Measurements from ENCODE around the gene NRSN2. TPM values are rescaled to one million over a fixed set of nuclear protein-coding genes. Genes with fewer than 3 reads are reported as not detected.
"Not testable (repeated sequence)": the region's sequence is repeated elsewhere in the genome, so short reads cannot be mapped to it uniquely, and the experiment has no call there.

Gene NRSN2
- total RNA-seq, 6 donors from 2014 or later = 13.6 to 30.8 (median 25.6) TPM

- H3K27me3 ChIP-seq = no peaks in the 10 kb centered on the region
- ATAC-seq (ENCODE audit: low FRiP score in 2 of 2) (no peak), DNase-seq (no peak)
- H3K36me3 ChIP-seq = peaks cover 0 to 17% (median 10%) of the 10 kb centered on the region in 4 donors
- TF ChIP-seq POLR2A (IDR thresholded peaks at IDR 0.05) (no peak), EP300 (IDR thresholded peaks at IDR 0.05) (no peak), POLR2AphosphoS5 (IDR thresholded peaks at IDR 0.05) (no peak)
- TF ChIP-seq, protein P1, sequence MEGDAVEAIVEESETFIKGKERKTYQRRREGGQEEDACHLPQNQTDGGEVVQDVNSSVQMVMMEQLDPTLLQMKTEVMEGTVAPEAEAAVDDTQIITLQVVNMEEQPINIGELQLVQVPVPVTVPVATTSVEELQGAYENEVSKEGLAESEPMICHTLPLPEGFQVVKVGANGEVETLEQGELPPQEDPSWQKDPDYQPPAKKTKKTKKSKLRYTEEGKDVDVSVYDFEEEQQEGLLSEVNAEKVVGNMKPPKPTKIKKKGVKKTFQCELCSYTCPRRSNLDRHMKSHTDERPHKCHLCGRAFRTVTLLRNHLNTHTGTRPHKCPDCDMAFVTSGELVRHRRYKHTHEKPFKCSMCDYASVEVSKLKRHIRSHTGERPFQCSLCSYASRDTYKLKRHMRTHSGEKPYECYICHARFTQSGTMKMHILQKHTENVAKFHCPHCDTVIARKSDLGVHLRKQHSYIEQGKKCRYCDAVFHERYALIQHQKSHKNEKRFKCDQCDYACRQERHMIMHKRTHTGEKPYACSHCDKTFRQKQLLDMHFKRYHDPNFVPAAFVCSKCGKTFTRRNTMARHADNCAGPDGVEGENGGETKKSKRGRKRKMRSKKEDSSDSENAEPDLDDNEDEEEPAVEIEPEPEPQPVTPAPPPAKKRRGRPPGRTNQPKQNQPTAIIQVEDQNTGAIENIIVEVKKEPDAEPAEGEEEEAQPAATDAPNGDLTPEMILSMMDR (IDR thresholded peaks at IDR 0.05) = no peak
- H3K27ac ChIP-seq = no peak overlapping the region
- no peak overlapping the region for H3K4me3 ChIP-seq
- H3K9me3 ChIP-seq = no peaks in the 10 kb centered on the region
- 78 to 82% methylated on average over 5 of the region's 5 CpGs for WGBS, 2 donors
- peaks cover 5 to 25% (median 8%) of the 10 kb centered on the region in 4 donors for H3K4me1 ChIP-seq
Measured at GRCh38 chr20:383889-384288, 37.0 kb downstream of the NRSN2 start.

DNA sequence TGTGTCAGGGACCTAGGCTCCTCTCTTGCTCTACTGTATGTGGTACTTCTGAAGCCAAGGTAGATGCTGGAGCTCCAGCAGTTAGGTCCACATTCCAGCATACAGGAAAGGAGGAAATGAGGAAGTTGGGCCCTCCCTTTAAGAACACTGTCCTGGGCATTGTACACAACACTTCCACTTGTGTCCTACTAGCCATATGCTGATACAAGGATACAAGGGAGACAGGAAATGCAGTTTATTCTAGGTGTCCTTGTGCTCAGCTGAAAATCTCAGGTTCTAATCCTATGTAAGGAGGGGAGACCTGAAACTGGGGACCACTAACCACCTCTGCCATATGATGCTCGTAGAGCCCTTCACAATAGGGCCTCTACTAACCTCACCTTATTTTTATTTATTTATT is 37.8 kb downstream of the NRSN2 start:
- no peak overlapping the region for H3K4me3 ChIP-seq
- H3K27ac ChIP-seq = no peak overlapping the region
- peaks cover 5 to 25% (median 8%) of the 10 kb centered on the region in 4 donors for H3K4me1 ChIP-seq
- no peaks in the 10 kb centered on the region for H3K27me3 ChIP-seq
- WGBS, 2 donors = 95% methylated on average over 1 of the region's 1 CpG
- ATAC-seq (ENCODE audit: low FRiP score in 2 of 2) = no peak
- H3K9me3 ChIP-seq = no peaks in the 10 kb centered on the region
- H3K36me3 ChIP-seq = peaks cover 0 to 25% (median 18%) of the 10 kb centered on the region in 4 donors
- no peak for DNase-seq
- TF ChIP-seq EP300 (IDR thresholded peaks at IDR 0.05) = no peak
- no peak for TF ChIP-seq POLR2A (IDR thresholded peaks at IDR 0.05)
- TF ChIP-seq POLR2AphosphoS5 (IDR thresholded peaks at IDR 0.05) = no peak
- TF ChIP-seq, protein P1 (IDR thresholded peaks at IDR 0.05) = no peak

DNA sequence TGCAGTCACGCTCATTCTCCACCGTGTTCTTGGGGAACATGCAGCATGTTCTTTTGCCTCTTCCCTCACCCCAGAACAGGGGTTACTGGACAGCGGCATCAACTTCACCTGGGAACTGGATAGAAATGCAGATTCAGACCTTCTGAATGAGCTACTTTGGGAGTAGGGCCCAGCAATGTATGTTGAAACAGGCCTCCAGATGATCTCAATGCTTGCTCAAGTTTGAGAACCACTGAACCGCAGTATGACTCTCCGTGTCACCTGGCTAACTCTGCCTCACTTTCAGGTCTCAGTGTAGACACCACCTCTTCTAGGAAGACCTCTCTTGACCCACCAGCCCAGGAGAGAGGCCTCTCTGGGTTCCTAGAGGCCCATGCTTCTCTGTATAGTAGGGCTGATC is 38.5 kb downstream of the NRSN2 start:
- ATAC-seq (ENCODE audit: low FRiP score in 2 of 2) (no peak), DNase-seq (no peak)
- WGBS, 2 donors = 100% methylated on average over 5 of the region's 5 CpGs
- Histone ChIP-seq H3K4me3 (no peak overlapping the region), H3K27ac (no peak overlapping the region), H3K36me3 (peaks cover 0 to 33% (median 24%) of the 10 kb centered on the region in 4 donors), H3K27me3 (no peaks in the 10 kb centered on the region), H3K4me1 (peaks cover 5 to 25% (median 8%) of the 10 kb centered on the region in 4 donors), H3K9me3 (no peaks in the 10 kb centered on the region)
- TF ChIP-seq POLR2AphosphoS5 (IDR thresholded peaks at IDR 0.05) (no peak), POLR2A (IDR thresholded peaks at IDR 0.05) (no peak), EP300 (IDR thresholded peaks at IDR 0.05) (no peak)
- TF ChIP-seq, protein P1 (IDR thresholded peaks at IDR 0.05) = no peak

DNA sequence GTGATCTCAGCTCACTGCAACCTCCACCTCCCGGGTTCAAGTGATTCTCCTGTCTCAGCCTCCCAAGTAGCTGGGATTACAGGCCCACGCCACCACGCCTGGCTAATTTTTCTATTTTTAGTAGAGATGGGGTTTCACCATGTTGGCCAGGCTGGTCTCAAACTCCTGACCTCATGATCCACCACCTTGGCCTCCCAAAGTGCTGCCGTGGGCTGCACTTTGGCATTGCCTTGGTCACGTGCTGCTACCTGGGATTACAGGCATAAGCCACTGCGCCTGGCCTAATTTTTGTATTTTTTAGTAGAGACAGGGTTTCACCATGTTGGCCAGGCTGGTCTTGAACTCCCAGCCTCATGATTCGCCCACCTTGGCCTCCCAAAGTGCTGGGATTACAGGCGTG is 39.7 kb downstream of the NRSN2 start:
- Histone ChIP-seq H3K4me1 (peaks cover 4 to 13% (median 5%) of the 10 kb centered on the region in 4 donors), H3K36me3 (peaks cover 3 to 44% (median 33%) of the 10 kb centered on the region in 4 donors)
- ATAC-seq (ENCODE audit: low FRiP score in 2 of 2); H3K4me3 ChIP-seq; H3K27ac ChIP-seq; H3K27me3 ChIP-seq; H3K9me3 ChIP-seq; DNase-seq: not testable (repeated sequence)
- 96 to 99% methylated on average over 8 of the region's 8 CpGs for WGBS, 2 donors

GRCh38 chr20:387520-387919 is 40.6 kb downstream of the NRSN2 start:
- peaks cover 0 to 4% (median under 1%) of the 10 kb centered on the region in 4 donors for H3K4me1 ChIP-seq
- H3K36me3 ChIP-seq = peaks cover 3 to 53% (median 41%) of the 10 kb centered on the region in 4 donors
- no peaks in the 10 kb centered on the region for H3K27me3 ChIP-seq
- DNase-seq (no peak), ATAC-seq (ENCODE audit: low FRiP score in 2 of 2) (no peak)
- no peak overlapping the region for H3K27ac ChIP-seq
- WGBS, 2 donors = 96 to 99% methylated on average over 3 of the region's 3 CpGs
- H3K9me3 ChIP-seq = no peaks in the 10 kb centered on the region
- TF ChIP-seq POLR2AphosphoS5 (IDR thresholded peaks at IDR 0.05) (no peak), POLR2A (IDR thresholded peaks at IDR 0.05) (no peak), EP300 (IDR thresholded peaks at IDR 0.05) (no peak)
- TF ChIP-seq, protein P1 (IDR thresholded peaks at IDR 0.05) = no peak
- H3K4me3 ChIP-seq = no peak overlapping the region
